Measurements from ENCODE around the gene OR51B6.

GRCh38 chr11:5351208-5351607, at the start of gene OR51B6:
- TF ChIP-seq POLR2A (IDR thresholded peaks at IDR 0.05) (no peak), CTCF (IDR thresholded peaks at IDR 0.05) (no peak)
